Caco-2 (cell line): ENCODE measurements around the gene COL27A1. TPM values are rescaled to one million over a fixed set of nuclear protein-coding genes. Genes with fewer than 3 reads are reported as not detected.

Experiments
- BruUV-seq: library from RNA; stranded (reverse); fragments of 400-500 nt; replicated peaks from 2 replicates; lab custom pipeline; 2021; lab: Mats Ljungman, UMichigan
- CTCF ChIA-PET: fragments of 300-600 bp; sonication (Branson Sonifier 250); formaldehyde crosslinking; loops from one replicate; lab custom pipeline; 2022; ENCODE audit warnings: antibody characterized with exemption; lab: Charles Lee
- POLR2A ChIA-PET: fragments of 300-600 bp; sonication (Branson Sonifier 250); formaldehyde crosslinking; loops from one replicate; lab custom pipeline; 2022; ENCODE audit warnings: antibody characterized with exemption; lab: Charles Lee
- DNase-seq, 2 experiments: peaks; one replicate each; pipeline versions ENCODE4 v3.0.0 to v3.0.0-alpha.2; 2020 to 2022
- H3K27me3 ChIP-seq: replicated peaks from 2 replicates; pipeline ENCODE4 v1.6.0; 2011; ENCODE audit warnings: low read length; ENCODE audit not compliant: control insufficient read depth, insufficient read depth
- H3K36me3 ChIP-seq: 2 replicates; pipeline ENCODE4 v1.5.1; 2011; ENCODE audit warnings: low read length; ENCODE audit not compliant: control insufficient read depth, insufficient read depth
- H3K4me1 ChIP-seq: fragments of 250-450 bp; sonication (Bioruptor Pico); 2 replicates; pipeline ENCODE4 v1.5.1; 2020; ENCODE audit warnings: mild to moderate bottlenecking
- H3K4me3 ChIP-seq: 2 replicates; pipeline ENCODE4 v1.5.1; 2011; ENCODE audit warnings: low read depth, mild to moderate bottlenecking, control low read depth, low read length
- H3K9me3 ChIP-seq: fragments of 250-450 bp; sonication (Bioruptor Pico); 2 replicates; pipeline ENCODE4 v1.5.1; 2020; ENCODE audit warnings: mild to moderate bottlenecking, moderate library complexity
- H3K27ac Mint-ChIP-seq: one replicate; pipeline ENCODE4 v1.8.0; 2022; ENCODE audit warnings: mixed read lengths; ENCODE audit not compliant: unreplicated experiment
- H3K27me3 Mint-ChIP-seq: one replicate; pipeline ENCODE4 v1.8.0; 2022; ENCODE audit warnings: mixed read lengths; ENCODE audit not compliant: insufficient read depth, unreplicated experiment
- H3K36me3 Mint-ChIP-seq: one replicate; pipeline ENCODE4 v1.8.0; 2022; ENCODE audit warnings: mild to moderate bottlenecking, mixed read lengths; ENCODE audit not compliant: insufficient read depth, unreplicated experiment
- H3K4me1 Mint-ChIP-seq: one replicate; pipeline ENCODE4 v1.8.0; 2022; ENCODE audit warnings: low read depth, mixed read lengths; ENCODE audit not compliant: unreplicated experiment
- H3K4me3 Mint-ChIP-seq: one replicate; pipeline ENCODE4 v1.8.0; 2022; ENCODE audit warnings: mild to moderate bottlenecking, moderate library complexity, mixed read lengths; ENCODE audit not compliant: unreplicated experiment
- H3K9me3 Mint-ChIP-seq: one replicate; pipeline ENCODE4 v1.8.0; 2022; ENCODE audit warnings: mixed read lengths; ENCODE audit not compliant: unreplicated experiment
- intact Hi-C: fragments of 100-400 bp; cut with micrococcal nuclease; formaldehyde crosslinking; loops from one replicate; pipeline ENCODE4 v1.10.0; 2022; ENCODE audit not compliant: unreplicated experiment
- total RNA-seq: library from RNA; stranded (reverse); gene quantifications from 2 replicates; pipeline ENCODE4 v1.2.3, GENCODE V29; 2022
- TF ChIP-seq, protein P1 (sequence below), 2 experiments: fragments of 200-600 bp in 1 of 2; IDR thresholded peaks; 1 replicate in 1 of 2; 2 replicates in 1 of 2; pipeline versions ENCODE4 v1.5.1 to v1.8.0; 2011 to 2022; ENCODE audit warnings: antibody characterized with exemption in 1 of 2, control low read depth in 1 of 2, inconsistent platforms in 1 of 2, low read depth in 1 of 2, low read length in 1 of 2, mild to moderate bottlenecking in 1 of 2, moderate library complexity in 1 of 2; ENCODE audit not compliant: insufficient read depth in 1 of 2, severe bottlenecking in 1 of 2, unreplicated experiment in 1 of 2

Gene COL27A1
- total RNA-seq, 1 experiment from 2014 or later = 31.1 TPM

DNA sequence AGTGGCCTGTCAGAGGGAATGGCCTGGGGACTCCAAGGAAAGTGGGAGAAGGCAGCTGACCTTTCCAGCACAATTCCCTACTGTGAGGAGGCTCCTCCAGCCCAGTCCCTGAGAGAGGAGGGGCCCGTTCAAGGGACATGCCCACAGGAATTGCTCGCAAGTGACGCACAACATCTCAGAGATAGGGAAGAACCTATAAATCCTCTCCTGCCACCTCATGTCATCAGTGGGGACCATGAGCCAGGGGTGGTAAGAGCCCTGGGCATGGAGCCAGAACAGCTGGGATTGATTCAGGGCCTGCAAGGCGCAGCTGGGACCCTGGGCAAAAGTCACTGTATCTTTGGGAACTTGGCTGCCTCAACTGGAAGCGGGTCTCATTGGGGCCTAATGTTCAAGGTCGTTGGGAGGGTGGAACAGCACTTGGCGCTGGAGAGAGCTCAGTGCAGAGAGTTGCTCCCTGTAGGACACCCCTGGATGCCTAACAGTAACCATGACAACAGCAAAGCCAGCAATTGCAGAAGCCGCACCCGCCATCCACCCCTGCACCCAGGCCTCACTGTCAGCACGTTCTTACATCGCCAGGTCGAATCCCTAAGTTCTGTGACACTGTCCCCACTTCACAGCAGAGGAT is 126.3 kb downstream of the COL27A1 start:
- peaks cover 13% of the 10 kb centered on the region for H3K36me3 Mint-ChIP-seq
- Histone ChIP-seq H3K9me3 (no peaks in the 10 kb centered on the region), H3K36me3 (no peaks in the 10 kb centered on the region; the same call in 1 of the 2 replicates), H3K4me3 (no peak overlapping the region), H3K27me3 (no peaks in the 10 kb centered on the region), H3K4me1 (no peaks in the 10 kb centered on the region)
- no TSS peak for BruUV-seq
- ChIA-PET POLR2A (no interaction called here), CTCF (no interaction called here)
- H3K9me3 Mint-ChIP-seq = peaks cover 10% of the 10 kb centered on the region
- intact Hi-C loops = no loop called here
- peak in 1 of 2 experiments; percentile 31 for DNase-seq
- no peaks in the 10 kb centered on the region for H3K27me3 Mint-ChIP-seq
- H3K27ac Mint-ChIP-seq = no peak overlapping the region
- TF ChIP-seq, protein P1, sequence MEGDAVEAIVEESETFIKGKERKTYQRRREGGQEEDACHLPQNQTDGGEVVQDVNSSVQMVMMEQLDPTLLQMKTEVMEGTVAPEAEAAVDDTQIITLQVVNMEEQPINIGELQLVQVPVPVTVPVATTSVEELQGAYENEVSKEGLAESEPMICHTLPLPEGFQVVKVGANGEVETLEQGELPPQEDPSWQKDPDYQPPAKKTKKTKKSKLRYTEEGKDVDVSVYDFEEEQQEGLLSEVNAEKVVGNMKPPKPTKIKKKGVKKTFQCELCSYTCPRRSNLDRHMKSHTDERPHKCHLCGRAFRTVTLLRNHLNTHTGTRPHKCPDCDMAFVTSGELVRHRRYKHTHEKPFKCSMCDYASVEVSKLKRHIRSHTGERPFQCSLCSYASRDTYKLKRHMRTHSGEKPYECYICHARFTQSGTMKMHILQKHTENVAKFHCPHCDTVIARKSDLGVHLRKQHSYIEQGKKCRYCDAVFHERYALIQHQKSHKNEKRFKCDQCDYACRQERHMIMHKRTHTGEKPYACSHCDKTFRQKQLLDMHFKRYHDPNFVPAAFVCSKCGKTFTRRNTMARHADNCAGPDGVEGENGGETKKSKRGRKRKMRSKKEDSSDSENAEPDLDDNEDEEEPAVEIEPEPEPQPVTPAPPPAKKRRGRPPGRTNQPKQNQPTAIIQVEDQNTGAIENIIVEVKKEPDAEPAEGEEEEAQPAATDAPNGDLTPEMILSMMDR (IDR thresholded peaks at IDR 0.05; ENCODE audit: insufficient read depth in 1 of 2, low read depth in 1 of 2, low read length in 1 of 2, severe bottlenecking in 1 of 2, unreplicated experiment in 1 of 2) = no peak
- H3K4me3 Mint-ChIP-seq = no peak overlapping the region
- H3K4me1 Mint-ChIP-seq = no peaks in the 10 kb centered on the region

DNA sequence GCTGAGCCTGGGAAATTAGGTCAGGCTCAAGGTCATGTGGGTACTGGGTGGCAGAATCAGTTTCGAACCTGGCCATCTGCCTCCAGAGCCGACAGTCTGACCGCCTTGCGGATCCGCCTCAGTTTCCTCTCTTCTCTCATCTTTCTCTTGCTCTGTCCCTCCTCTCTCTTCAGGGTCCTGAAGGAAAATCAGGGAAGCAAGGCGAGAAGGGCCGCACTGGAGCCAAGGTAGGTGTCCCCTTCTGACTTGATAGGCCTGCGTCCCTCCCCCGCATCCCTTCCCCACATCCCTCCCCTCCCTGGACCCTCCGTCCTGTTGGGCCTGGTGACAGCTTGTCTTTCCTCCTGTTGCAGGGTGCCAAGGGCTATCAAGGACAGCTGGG is 126.8 kb downstream of the COL27A1 start:
- H3K27me3 ChIP-seq = no peaks in the 10 kb centered on the region
- Mint-ChIP-seq H3K36me3 (peaks cover 13% of the 10 kb centered on the region), H3K27me3 (no peaks in the 10 kb centered on the region), H3K27ac (no peak overlapping the region), H3K4me3 (no peak overlapping the region), H3K9me3 (peaks cover 10% of the 10 kb centered on the region), H3K4me1 (no peaks in the 10 kb centered on the region)
- DNase-seq = peak in 1 of 2 experiments; percentile 20
- CTCF ChIA-PET = no interaction called here
- no TSS peak for BruUV-seq
- no peak overlapping the region for H3K4me3 ChIP-seq
- POLR2A ChIA-PET = no interaction called here
- no peaks in the 10 kb centered on the region for H3K9me3 ChIP-seq
- H3K36me3 ChIP-seq = no peaks in the 10 kb centered on the region; the same call in none of the 2 replicates
- no peaks in the 10 kb centered on the region for H3K4me1 ChIP-seq
- TF ChIP-seq, protein P1 (IDR thresholded peaks at IDR 0.05; ENCODE audit: insufficient read depth in 1 of 2, low read depth in 1 of 2, low read length in 1 of 2, severe bottlenecking in 1 of 2, unreplicated experiment in 1 of 2) = no peak
- intact Hi-C loops = no loop called here

DNA sequence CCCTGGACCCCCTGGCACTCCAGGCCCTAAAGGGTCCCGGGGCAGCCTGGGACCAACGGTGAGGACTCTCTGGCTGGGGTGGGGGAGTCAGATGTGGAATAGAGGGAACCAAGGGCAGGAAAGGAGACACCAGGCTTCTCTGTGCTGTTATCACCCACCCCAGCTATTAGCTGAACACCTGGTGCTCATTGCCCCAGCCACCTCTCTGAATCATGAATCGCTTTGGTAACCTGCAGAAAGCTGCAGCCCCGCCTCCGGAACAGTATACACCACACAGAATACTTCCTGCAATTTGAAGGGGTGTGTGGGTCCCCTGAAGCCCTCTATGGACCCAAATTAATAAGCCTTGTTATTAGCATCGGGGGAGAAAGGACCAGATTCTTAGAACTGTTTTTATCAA is 127.2 kb downstream of the COL27A1 start:
- H3K36me3 ChIP-seq = no peaks in the 10 kb centered on the region; the same call in none of the 2 replicates
- Mint-ChIP-seq H3K27ac (no peak overlapping the region), H3K9me3 (peaks cover 10% of the 10 kb centered on the region), H3K27me3 (no peaks in the 10 kb centered on the region), H3K4me1 (no peaks in the 10 kb centered on the region), H3K4me3 (no peak overlapping the region), H3K36me3 (peaks cover 13% of the 10 kb centered on the region)
- no TSS peak for BruUV-seq
- intact Hi-C loops = no loop called here
- H3K4me1 ChIP-seq = 0 out of 2 replicates have a peak, but pooled peaks cover under 1% of the 10 kb centered on the region
- no peaks in the 10 kb centered on the region for H3K27me3 ChIP-seq
- no peak overlapping the region for H3K4me3 ChIP-seq
- peak in 1 of 2 experiments; percentile 25 for DNase-seq
- H3K9me3 ChIP-seq = no peaks in the 10 kb centered on the region
- POLR2A ChIA-PET = no interaction called here
- TF ChIP-seq, protein P1 (IDR thresholded peaks at IDR 0.05; ENCODE audit: insufficient read depth in 1 of 2, low read depth in 1 of 2, low read length in 1 of 2, severe bottlenecking in 1 of 2, unreplicated experiment in 1 of 2) = no peak
- CTCF ChIA-PET = no interaction called here
